HG03460 (cell line): ENCODE data around the gene COPRS.
"Not testable (repeated sequence)": the region's sequence is repeated elsewhere in the genome, so short reads cannot be mapped to it uniquely, and the experiment has no call there.

Source experiments
- ATAC-seq: cut with Tn5 transposase; IDR thresholded peaks from one replicate; pipeline ENCODE4 v1.9.1; 2021; ENCODE audit not compliant: unreplicated experiment

The COPRS gene

DNA sequence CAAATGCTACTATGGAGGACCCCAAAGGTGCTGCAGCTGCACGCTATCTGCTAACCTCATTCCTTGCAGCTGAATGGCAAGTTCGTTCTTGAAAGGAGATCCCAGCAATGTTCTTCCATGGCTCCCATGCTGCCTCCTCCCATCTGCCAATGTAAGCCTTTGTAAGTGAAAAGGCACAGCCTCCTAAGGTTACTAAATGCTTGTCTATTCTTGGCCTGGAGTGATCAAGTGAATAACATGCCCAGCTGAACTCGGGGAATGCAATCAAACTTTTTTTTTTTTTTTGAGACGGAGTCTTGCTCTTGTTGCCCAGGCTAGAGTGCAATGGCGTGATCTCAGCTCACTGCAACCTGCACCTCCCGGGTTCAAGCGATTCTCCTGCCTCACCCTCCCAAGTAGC, 49.2 kb downstream of the COPRS start:
- not testable (repeated sequence) for ATAC-seq

GRCh38 chr17:31808521-31809050, 50.5 kb downstream of the COPRS start:
- no peak for ATAC-seq

- no peak for ATAC-seq
Measured at GRCh38 chr17:31807846-31808245, 51.2 kb downstream of the COPRS start.

DNA sequence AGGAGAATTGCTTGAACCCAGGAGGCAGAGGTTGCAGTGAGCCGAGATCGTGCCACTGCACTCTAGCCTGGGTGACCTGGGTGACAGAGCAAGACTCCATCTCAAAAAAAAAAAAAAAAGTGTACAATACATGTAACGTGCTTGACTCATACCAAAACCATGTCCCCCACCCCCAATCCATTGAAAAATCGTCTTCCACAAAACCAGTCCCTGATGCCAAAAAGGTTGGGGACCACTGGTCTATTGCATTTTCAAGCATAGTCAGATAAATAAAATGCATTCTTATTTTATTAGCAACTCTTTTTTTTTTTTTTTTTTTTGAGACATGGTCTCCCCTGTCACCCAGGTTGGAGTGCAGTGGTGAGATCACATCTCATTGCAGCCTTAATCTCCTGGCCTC, 52.1 kb downstream of the COPRS start:
- no peak for ATAC-seq

DNA sequence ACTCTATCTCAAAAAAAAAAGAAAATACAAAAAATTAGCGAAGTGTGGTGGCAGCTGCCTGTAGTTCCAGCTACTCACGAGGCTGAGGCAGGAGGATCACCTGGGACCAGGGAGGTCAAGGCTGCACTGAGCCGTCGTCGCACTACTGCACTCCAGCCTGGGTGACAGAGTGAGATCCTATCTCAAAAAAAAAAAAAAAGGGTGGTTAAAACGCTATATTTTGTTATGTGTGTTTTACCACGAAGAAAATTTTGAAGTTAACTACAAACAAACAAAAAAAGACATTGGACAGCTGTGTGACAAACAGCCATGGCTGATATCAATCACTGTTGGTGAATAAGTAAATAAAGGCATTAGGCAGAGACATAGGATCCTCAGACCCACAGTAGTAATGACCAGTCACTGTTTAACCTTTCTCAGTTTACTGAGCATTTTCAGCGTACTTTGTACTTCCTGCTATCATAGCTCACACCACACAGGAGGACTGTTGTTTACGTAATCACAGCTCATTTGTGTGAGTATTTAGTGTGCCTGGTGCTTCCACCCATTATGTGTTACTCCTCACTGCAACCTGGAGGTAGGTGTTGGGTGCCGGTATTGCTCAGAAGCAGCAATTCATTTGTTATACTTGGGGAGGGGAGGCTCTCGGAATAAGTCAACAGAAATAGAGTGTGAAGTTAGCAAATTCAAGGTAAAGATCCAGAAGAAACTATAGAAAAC, 55.4 kb downstream of the COPRS start:
- ATAC-seq = no peak

DNA sequence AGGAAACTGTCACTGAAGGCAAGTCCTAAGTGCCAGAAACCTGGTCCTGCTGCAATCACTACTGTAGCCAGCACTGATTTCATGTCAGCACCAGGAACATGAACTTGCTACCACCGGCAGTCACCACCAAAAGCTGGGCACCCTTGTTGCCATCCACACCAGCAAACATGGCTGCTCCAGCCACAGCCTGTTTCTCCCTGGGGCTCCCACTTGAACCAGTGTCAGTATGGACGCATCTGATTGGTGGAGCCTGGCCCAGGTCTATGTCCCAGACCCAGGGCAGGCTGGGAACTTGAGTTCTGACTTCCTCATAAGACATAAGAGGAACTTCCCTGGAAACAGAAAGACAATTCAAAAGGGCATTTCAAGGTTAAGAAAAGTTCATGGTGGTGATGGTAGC, 56.5 kb downstream of the COPRS start:
- no peak for ATAC-seq
